GM12875 (cell line): ENCODE results near the gene FAR2.
"Not testable (repeated sequence)": the region's sequence is repeated elsewhere in the genome, so short reads cannot be mapped to it uniquely, and the experiment has no call there.

Experiments
- H3K4me3 ChIP-seq: one replicate; pipeline ENCODE4 v1.5.1; 2011; ENCODE audit warnings: low read depth, low read length, control low read depth
- CTCF ChIP-seq: IDR thresholded peaks from 2 replicates; pipeline ENCODE4 v1.5.1; 2011; ENCODE audit warnings: low read depth, mild to moderate bottlenecking, control low read depth, inconsistent platforms, low read length, moderate library complexity, borderline replicate concordance; ENCODE audit not compliant: insufficient read depth

Gene FAR2

DNA sequence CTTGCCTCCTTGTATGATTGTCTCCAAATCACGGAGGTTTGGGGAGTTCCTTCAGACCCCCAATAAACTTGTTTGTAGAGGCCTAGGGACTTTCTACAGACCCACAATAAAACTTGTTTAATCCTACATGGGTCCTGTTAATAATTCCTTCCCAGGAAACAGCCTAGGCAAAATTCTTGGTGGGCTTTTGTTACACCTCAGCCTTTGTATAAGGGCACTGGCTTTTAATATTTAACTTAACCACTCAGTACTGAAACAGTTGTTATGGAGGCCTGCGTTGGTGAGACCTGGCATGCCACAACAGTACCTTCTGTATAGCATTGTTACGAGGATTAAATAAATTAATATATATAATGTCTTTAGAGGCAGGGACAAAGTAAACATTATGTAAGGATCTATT, 32.7 kb upstream of the FAR2 start:
- no peak for TF ChIP-seq CTCF
- H3K4me3 ChIP-seq: no peak overlapping the region

- TF ChIP-seq CTCF: no peak
- H3K4me3 ChIP-seq: no peak overlapping the region
These were observed 17.5 kb upstream of the FAR2 start for GRCh38 chr12:29131539-29131938.

DNA sequence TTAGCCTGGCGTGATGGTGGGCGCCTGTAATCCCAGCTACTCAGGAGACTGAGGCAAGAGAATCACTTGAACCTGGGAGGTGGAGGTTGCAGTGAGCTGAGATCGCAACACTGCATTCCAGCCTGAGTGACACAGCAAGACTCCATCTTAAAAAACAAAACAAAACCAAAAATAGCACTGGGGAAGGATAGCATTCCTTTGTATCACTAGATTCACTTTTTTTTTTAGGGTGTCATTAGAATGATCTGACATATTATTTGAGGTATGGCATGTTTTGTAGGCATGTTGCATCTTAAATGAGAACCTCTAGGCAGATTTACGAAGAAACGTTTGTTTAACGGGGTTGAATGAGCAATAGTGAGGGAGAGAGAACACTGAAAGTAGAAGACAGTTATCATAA, 16.8 kb upstream of the FAR2 start:
- H3K4me3 ChIP-seq: no peak overlapping the region
- no peak for TF ChIP-seq CTCF

DNA sequence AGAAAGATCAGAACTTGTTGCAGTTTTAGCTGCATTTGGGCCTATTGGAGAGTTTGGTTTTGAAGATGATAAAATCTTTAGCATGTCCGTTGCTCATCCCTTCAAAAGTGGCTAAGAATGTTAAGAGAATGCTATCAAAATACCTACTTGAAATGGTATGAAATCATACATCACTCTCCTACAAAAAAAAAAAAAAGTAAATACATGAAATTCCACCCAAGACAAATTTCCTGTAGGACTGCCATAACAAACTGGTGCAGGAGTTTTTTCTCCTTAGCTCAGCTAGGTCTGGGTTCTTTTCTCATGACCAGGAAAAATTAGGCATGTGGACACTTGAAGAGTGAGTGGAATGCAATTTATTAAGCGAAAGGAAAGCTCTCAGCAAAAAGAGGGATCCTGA, 15.9 kb upstream of the FAR2 start:
- no peak for TF ChIP-seq CTCF
- H3K4me3 ChIP-seq: no peak overlapping the region

DNA sequence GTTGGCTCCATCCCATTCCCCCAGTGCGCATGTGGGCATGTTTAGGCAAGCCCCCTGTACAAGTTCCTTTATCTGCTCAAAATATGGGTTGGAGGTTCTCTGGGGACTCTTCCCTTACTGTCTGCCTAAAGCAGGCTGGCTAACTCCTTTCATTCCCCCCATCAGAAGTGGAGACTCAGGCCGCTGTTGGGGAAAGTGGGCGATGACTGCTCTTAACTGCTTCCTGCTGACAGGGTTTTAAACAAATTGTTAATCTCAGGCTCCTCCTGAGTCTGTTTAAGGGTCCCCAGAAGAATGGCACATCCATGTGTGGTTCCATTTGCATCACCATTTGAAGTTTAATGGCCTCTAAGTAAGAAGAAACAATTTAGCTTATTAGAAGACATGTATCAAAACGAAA, 15.4 kb upstream of the FAR2 start:
- no peak overlapping the region for H3K4me3 ChIP-seq
- no peak for TF ChIP-seq CTCF

GRCh38 chr12:29138256-29138655, 10.8 kb upstream of the FAR2 start:
- not testable (repeated sequence) for H3K4me3 ChIP-seq

GRCh38 chr12:29138855-29139254, 10.2 kb upstream of the FAR2 start:
- H3K4me3 ChIP-seq: not testable (repeated sequence)

DNA sequence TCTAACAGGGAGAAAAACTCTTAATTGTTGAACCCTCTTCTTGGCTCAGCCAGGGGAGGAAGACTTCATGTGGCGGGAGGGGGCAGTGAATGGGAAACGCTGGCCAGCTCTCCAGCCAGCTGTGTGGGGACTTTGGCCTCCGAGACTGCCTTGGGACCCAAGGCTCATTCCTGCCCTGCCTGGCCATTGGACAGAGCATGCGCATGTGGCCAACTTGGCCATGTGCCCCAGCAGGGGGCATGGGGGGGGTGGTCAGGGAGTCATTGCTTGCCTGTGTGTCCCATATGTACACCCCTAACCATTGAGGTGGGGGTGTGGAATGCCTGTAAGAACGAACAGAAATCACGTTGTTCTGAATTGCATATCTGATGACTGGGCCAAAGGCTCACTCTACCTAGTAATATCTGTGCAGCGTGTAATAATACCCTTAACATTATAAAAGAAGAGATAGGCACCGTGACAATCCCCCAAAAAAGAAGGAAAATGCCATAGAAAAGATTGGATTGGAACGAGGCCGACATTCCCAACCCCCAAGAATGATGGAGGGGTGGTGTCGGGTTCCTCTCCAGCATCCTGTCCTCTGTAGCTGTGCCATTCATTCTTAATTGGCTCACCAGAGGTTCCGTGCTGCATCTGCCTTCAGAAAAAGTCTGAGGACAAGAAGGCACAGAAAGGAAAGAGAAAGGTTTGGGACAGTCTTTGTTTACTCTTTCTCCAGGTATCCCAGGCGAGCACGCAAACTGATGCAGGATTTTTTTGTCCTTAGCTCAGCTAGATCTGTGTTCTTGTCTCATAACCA, 3.5 kb upstream of the FAR2 start:
- no peak overlapping the region for H3K4me3 ChIP-seq
- no peak for TF ChIP-seq CTCF
